GM12878 (cell line): Measurements from ENCODE around the gene PHRF1. TPM values are rescaled to one million over a fixed set of nuclear protein-coding genes. Genes with fewer than 3 reads are reported as not detected.

Experiments used
- ATAC-seq: fragments of 200-7000 bp; cut with Tn5 transposase; 3 replicates; pipeline ENCODE4 v1.9.1; 2020; ENCODE audit warnings: mild to moderate bottlenecking, moderate library complexity
- BruUV-seq: library from RNA; stranded (reverse); fragments of 400-500 nt; replicated peaks from 2 replicates; lab custom pipeline; 2021; lab: Mats Ljungman, UMichigan
- CTCF ChIA-PET: fragments of 300-600 bp; sonication (Branson Sonifier 250); formaldehyde crosslinking; extraction: SDS; loops from one replicate; lab custom pipeline; 2021; ENCODE audit warnings: inconsistent platforms; lab: Yijun Ruan, JAX
- POLR2A ChIA-PET: fragments of 350-600 bp; formaldehyde crosslinking; extraction: SDS; loops from one replicate; lab custom pipeline; 2021; ENCODE audit warnings: inconsistent platforms; lab: Charles Lee
- RAD21 ChIA-PET: fragments of 300-600 bp; sonication (Branson Sonifier 250); formaldehyde crosslinking; loops from one replicate; lab custom pipeline; 2023; ENCODE audit warnings: antibody characterized with exemption; ENCODE audit not compliant: unreplicated experiment; lab: Charles Lee
- SMC1A ChIA-PET: fragments of 300-600 bp; sonication (Branson Sonifier 250); formaldehyde crosslinking; loops from one replicate; lab custom pipeline; 2023; ENCODE audit not compliant: unreplicated experiment, uncharacterized antibody; lab: Charles Lee
- DNase-seq: peaks from one replicate; pipeline ENCODE4 v3.0.0-alpha.2; 2011; ENCODE audit warnings: low read depth, low spot score
- FAIRE-seq: peaks from 3 replicates; lab custom pipeline; 2011; peaks lifted over from hg19 to GRCh38; lab: Jason Lieb, UNC
- H2AFZ ChIP-seq: 2 replicates; pipeline ENCODE4 v1.6.0; 2011; ENCODE audit warnings: low read depth, low read length, control low read depth; ENCODE audit not compliant: control insufficient read depth
- H3K27ac ChIP-seq: 2 replicates; pipeline ENCODE4 v1.5.1; 2011; ENCODE audit warnings: control low read depth; ENCODE audit not compliant: control insufficient read depth, insufficient read depth
- H3K27me3 ChIP-seq, 2 experiments: replicated peaks in 1 of 2; 2 replicates each; pipeline versions ENCODE4 v1.6.0 to v1.6.1; 2011; ENCODE audit warnings: low read length in 1 of 2; ENCODE audit not compliant: control insufficient read depth in 2 of 2, insufficient read depth in 2 of 2
- H3K36me3 ChIP-seq, 2 experiments: 2 replicates each; pipeline ENCODE4 v1.5.1; 2011; ENCODE audit warnings: low read length in 1 of 2; ENCODE audit not compliant: control insufficient read depth in 2 of 2, insufficient read depth in 2 of 2
- H3K4me1 ChIP-seq: 2 replicates; pipeline ENCODE4 v1.6.1; 2011; ENCODE audit warnings: mild to moderate bottlenecking, low read length, moderate library complexity, mixed read lengths; ENCODE audit not compliant: control insufficient read depth, insufficient read depth
- H3K4me2 ChIP-seq: 2 replicates; pipeline ENCODE4 v1.6.0; 2011; ENCODE audit warnings: control low read depth; ENCODE audit not compliant: control insufficient read depth, insufficient read depth
- H3K4me3 ChIP-seq: fragments of 200-600 bp; sonication (generic); 2 replicates; pipeline ENCODE4 v1.5.1; 2016
- H3K79me2 ChIP-seq: 2 replicates; pipeline ENCODE4 v1.6.0; 2011; ENCODE audit warnings: low read length; ENCODE audit not compliant: control insufficient read depth, insufficient read depth
- H3K9ac ChIP-seq: 2 replicates; pipeline ENCODE4 v1.8.0; 2011; ENCODE audit warnings: low read length, control low read depth, mixed read lengths; ENCODE audit not compliant: control insufficient read depth, insufficient read depth
- H3K9me3 ChIP-seq: replicated peaks from 3 replicates; pipeline ENCODE4 v1.5.1; 2011; ENCODE audit warnings: mild to moderate bottlenecking, low read length; ENCODE audit not compliant: control insufficient read depth, insufficient read depth
- H4K20me1 ChIP-seq: 2 replicates; pipeline ENCODE4 v1.6.0; 2011; ENCODE audit not compliant: control insufficient read depth, insufficient read depth
- BHLHE40 ChIP-seq, 2 experiments: fragments of 450-650 bp in 1 of 2; IDR thresholded peaks; 2 replicates each; pipeline ENCODE4 v1.6.1; 2011 to 2017; ENCODE audit warnings: low read depth in 2 of 2, borderline replicate concordance in 1 of 2, improper control_type of control experiment in 1 of 2, low read length in 1 of 2, mild to moderate bottlenecking in 1 of 2
- CBFB ChIP-seq: IDR thresholded peaks from 2 replicates; pipeline ENCODE4 v1.6.1; 2016; ENCODE audit warnings: antibody characterized with exemption, low read depth
- CBX3 ChIP-seq: fragments of 200-600 bp; sonication (generic); IDR thresholded peaks from 2 replicates; pipeline ENCODE4 v1.6.1; 2016; ENCODE audit warnings: low read depth, borderline replicate concordance
- CREB1 ChIP-seq: IDR thresholded peaks from 2 replicates; pipeline ENCODE4 v1.6.1; 2012; ENCODE audit warnings: low read depth, mild to moderate bottlenecking, inconsistent platforms
- GABPA ChIP-seq: IDR thresholded peaks from 2 replicates; pipeline ENCODE4 v1.6.1; 2014; ENCODE audit warnings: antibody characterized with exemption, low read depth, mild to moderate bottlenecking, inconsistent platforms
- HDGF ChIP-seq: fragments of 450-650 bp; IDR thresholded peaks from 2 replicates; pipeline ENCODE4 v1.6.1; 2016; ENCODE audit warnings: antibody characterized with exemption
- LARP7 ChIP-seq: fragments of 450-650 bp; IDR thresholded peaks from 2 replicates; pipeline ENCODE4 v1.6.1; 2017; ENCODE audit warnings: mild to moderate bottlenecking
- MTA2 ChIP-seq: fragments of 450-650 bp; IDR thresholded peaks from 2 replicates; pipeline ENCODE4 v1.6.1; 2016; ENCODE audit warnings: low read depth, mild to moderate bottlenecking, moderate library complexity
- POLR2AphosphoS5 ChIP-seq: IDR thresholded peaks from 2 replicates; pipeline ENCODE4 v1.6.1; 2011; ENCODE audit warnings: mild to moderate bottlenecking, low read length, inconsistent platforms
- YBX1 ChIP-seq: fragments of 450-650 bp; IDR thresholded peaks from 2 replicates; pipeline ENCODE4 v1.6.1; 2016; ENCODE audit warnings: antibody characterized with exemption
- ZNF274 ChIP-seq: IDR thresholded peaks from one replicate; pipeline ENCODE4 v1.8.0; 2011; ENCODE audit not compliant: insufficient read length, insufficient read depth
- WGBS: methylation state at CpG from one replicate; pipeline ENCODE4 v1.1.6; 2016; ENCODE audit warnings: low lambda C conversion rate; ENCODE audit not compliant: insufficient replicate concordance, insufficient coverage; ENCODE audit errors: missing lambda C conversion rate; 5-methylcytosine and 5-hydroxymethylcytosine counted together
- in situ Hi-C: fragments of 300-500 bp; cut with MboI; formaldehyde crosslinking; loops from 9 replicates; pipeline ENCODE4 v1.14.3; 2018; ENCODE audit warnings: mixed read lengths
- intact Hi-C: fragments of 100-400 bp; cut with micrococcal nuclease; formaldehyde crosslinking; loops from one replicate; pipeline ENCODE4 v1.14.2; 2022; ENCODE audit not compliant: unreplicated experiment
- polyA plus RNA-seq, 11 experiments: library from polyadenylated mRNA; depleted of rRNA in 4 of 11; unstranded in 6 of 11; stranded (reverse) in 5 of 11; fragments of >200 nt; fragmentation: Nextera tagmentation in 4 of 11; fragmentation: Illumina TruSeq in 1 of 11; extraction: Ambion mirVana in 4 of 11; extraction: Trizol in 1 of 11; gene quantifications; 1 replicate in 1 of 11; 2 replicates in 10 of 11; pipeline versions ENCODE4 v1.2.1 to v1.2.3, GENCODE V29; 2011 to 2016; ENCODE audit warnings: inconsistent platforms in 2 of 11, missing spikeins in 2 of 11, low read depth in 1 of 11
- total RNA-seq, 4 experiments: library from RNA; depleted of rRNA in 3 of 4; stranded (reverse); fragments of >200 nt in 3 of 4; fragmentation: Illumina TruSeq in 1 of 4; extraction: Trizol in 1 of 4; gene quantifications; 2 replicates each; pipeline versions ENCODE4 v1.2.1 to v1.2.3, GENCODE V29; 2013 to 2021
- TF ChIP-seq, protein P1 (sequence below), 3 experiments: IDR thresholded peaks in 2 of 3; conservative IDR thresholded peaks in 1 of 3; 2 replicates each; pipeline ENCODE4 v1.5.1; 2011; ENCODE audit warnings: low read depth in 3 of 3, low read length in 3 of 3, mild to moderate bottlenecking in 3 of 3, control low read depth in 2 of 3, moderate library complexity in 2 of 3, inconsistent platforms in 1 of 3, mixed read lengths in 1 of 3; ENCODE audit not compliant: control insufficient read depth in 2 of 3, insufficient read depth in 1 of 3; ENCODE audit errors: extremely low read depth in 1 of 3
- TF ChIP-seq, protein P2 (sequence below): fragments of 450-650 bp; IDR thresholded peaks from 2 replicates; pipeline ENCODE4 v1.6.1; 2017; ENCODE audit warnings: mild to moderate bottlenecking
- TF ChIP-seq, protein P3 (sequence below): fragments of 450-650 bp; IDR thresholded peaks from 2 replicates; pipeline ENCODE4 v1.6.1; 2018; ENCODE audit warnings: mild to moderate bottlenecking, low read depth, moderate library complexity; ENCODE audit not compliant: partially characterized antibody
- TF ChIP-seq, protein P4 (sequence below): IDR thresholded peaks from 2 replicates; pipeline ENCODE4 v1.6.1; 2011; ENCODE audit warnings: borderline replicate concordance, low read depth, mild to moderate bottlenecking, moderate library complexity, mixed read lengths, low read length; ENCODE audit not compliant: insufficient read depth; ENCODE audit errors: extremely low read length

Gene PHRF1
- total and polyA plus RNA-seq, 10 of the 15 experiments (the other 5 are each of a cell fraction or from before 2014, with no cell fraction given) = 0.13 to 43.5 (median 15.1) TPM

DNA sequence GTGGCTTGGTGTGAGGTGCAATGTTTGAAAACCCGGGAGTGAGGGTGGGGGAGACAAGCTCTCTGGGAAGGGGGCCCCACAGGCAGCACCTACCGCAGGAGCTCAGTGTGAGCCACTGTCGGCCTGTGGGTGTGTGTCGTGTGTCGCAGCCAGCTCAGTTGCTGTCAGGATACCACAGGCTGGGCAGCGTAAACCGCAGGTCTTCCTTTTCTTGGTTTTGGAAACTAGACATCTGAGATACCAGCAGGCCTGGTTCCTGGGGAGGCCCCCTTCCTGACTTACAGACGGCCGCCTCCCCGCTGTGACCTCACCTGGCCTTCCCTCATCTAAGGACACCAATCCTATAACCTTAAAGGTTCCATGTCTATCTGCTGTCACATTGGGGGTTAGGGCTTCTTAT lies 20.1 kb downstream of the PHRF1 start:
- POLR2A ChIA-PET = interaction anchor here (0.5 kb wide), 1 partner anchor 20 kb away, joined by 3 read pairs; no protein-coding TSS in a partner anchor
- peaks cover 21 to 52% of the 10 kb centered on the region in 2 experiments; a peak in 3 of 4 replicates for H3K36me3 ChIP-seq
- TF ChIP-seq GABPA (no peak), POLR2AphosphoS5 (no peak), MTA2 (no peak), ZNF274 (no peak), CBFB (no peak), YBX1 (no peak), BHLHE40 (IDR thresholded peaks at IDR 0.05; ENCODE audit: borderline replicate concordance in 1 of 2, low read depth in 2 of 2, low read length in 1 of 2) (no peak), LARP7 (no peak), CBX3 (no peak), CREB1 (no peak), HDGF (no peak)
- TF ChIP-seq, protein P1, sequence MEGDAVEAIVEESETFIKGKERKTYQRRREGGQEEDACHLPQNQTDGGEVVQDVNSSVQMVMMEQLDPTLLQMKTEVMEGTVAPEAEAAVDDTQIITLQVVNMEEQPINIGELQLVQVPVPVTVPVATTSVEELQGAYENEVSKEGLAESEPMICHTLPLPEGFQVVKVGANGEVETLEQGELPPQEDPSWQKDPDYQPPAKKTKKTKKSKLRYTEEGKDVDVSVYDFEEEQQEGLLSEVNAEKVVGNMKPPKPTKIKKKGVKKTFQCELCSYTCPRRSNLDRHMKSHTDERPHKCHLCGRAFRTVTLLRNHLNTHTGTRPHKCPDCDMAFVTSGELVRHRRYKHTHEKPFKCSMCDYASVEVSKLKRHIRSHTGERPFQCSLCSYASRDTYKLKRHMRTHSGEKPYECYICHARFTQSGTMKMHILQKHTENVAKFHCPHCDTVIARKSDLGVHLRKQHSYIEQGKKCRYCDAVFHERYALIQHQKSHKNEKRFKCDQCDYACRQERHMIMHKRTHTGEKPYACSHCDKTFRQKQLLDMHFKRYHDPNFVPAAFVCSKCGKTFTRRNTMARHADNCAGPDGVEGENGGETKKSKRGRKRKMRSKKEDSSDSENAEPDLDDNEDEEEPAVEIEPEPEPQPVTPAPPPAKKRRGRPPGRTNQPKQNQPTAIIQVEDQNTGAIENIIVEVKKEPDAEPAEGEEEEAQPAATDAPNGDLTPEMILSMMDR (IDR thresholded peaks at IDR 0.05 in 2 of 3, conservative IDR thresholded peaks at IDR 0.05 in 1 of 3; ENCODE audit: control insufficient read depth in 2 of 3, extremely low read depth in 1 of 3, insufficient read depth in 1 of 3, low read depth in 3 of 3, low read length in 3 of 3) = no peak
- TF ChIP-seq, protein P2, sequence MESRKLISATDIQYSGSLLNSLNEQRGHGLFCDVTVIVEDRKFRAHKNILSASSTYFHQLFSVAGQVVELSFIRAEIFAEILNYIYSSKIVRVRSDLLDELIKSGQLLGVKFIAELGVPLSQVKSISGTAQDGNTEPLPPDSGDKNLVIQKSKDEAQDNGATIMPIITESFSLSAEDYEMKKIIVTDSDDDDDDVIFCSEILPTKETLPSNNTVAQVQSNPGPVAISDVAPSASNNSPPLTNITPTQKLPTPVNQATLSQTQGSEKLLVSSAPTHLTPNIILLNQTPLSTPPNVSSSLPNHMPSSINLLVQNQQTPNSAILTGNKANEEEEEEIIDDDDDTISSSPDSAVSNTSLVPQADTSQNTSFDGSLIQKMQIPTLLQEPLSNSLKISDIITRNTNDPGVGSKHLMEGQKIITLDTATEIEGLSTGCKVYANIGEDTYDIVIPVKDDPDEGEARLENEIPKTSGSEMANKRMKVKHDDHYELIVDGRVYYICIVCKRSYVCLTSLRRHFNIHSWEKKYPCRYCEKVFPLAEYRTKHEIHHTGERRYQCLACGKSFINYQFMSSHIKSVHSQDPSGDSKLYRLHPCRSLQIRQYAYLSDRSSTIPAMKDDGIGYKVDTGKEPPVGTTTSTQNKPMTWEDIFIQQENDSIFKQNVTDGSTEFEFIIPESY = no peak
- TF ChIP-seq, protein P3, sequence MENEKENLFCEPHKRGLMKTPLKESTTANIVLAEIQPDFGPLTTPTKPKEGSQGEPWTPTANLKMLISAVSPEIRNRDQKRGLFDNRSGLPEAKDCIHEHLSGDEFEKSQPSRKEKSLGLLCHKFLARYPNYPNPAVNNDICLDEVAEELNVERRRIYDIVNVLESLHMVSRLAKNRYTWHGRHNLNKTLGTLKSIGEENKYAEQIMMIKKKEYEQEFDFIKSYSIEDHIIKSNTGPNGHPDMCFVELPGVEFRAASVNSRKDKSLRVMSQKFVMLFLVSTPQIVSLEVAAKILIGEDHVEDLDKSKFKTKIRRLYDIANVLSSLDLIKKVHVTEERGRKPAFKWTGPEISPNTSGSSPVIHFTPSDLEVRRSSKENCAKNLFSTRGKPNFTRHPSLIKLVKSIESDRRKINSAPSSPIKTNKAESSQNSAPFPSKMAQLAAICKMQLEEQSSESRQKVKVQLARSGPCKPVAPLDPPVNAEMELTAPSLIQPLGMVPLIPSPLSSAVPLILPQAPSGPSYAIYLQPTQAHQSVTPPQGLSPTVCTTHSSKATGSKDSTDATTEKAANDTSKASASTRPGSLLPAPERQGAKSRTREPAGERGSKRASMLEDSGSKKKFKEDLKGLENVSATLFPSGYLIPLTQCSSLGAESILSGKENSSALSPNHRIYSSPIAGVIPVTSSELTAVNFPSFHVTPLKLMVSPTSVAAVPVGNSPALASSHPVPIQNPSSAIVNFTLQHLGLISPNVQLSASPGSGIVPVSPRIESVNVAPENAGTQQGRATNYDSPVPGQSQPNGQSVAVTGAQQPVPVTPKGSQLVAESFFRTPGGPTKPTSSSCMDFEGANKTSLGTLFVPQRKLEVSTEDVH = no peak
- TF ChIP-seq, protein P4, sequence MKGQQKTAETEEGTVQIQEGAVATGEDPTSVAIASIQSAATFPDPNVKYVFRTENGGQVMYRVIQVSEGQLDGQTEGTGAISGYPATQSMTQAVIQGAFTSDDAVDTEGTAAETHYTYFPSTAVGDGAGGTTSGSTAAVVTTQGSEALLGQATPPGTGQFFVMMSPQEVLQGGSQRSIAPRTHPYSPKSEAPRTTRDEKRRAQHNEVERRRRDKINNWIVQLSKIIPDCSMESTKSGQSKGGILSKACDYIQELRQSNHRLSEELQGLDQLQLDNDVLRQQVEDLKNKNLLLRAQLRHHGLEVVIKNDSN = no peak

More for the DNA sequence above, 20.1 kb downstream of the PHRF1 start:
- Histone ChIP-seq H3K79me2 (no peaks in the 10 kb centered on the region), H3K4me2 (no peak overlapping the region), H3K27me3 (no peaks in the 10 kb centered on the region), H2AFZ (no peak overlapping the region), H3K4me3 (no peak overlapping the region), H3K9me3 (no peaks in the 10 kb centered on the region), H3K9ac (no peak overlapping the region), H3K27ac (no peak overlapping the region), H3K4me1 (no peaks in the 10 kb centered on the region), H4K20me1 (no peaks in the 10 kb centered on the region; the same call in 1 of the 2 replicates)
- WGBS = 81% methylated on average over 10 of the region's 10 CpGs
- in situ Hi-C loops (no loop called here), intact Hi-C loops (no loop called here)
- DNase-seq (no peak), ATAC-seq (no peak), FAIRE-seq (no peak)
- SMC1A ChIA-PET = no interaction called here
- CTCF ChIA-PET = no interaction called here
- RAD21 ChIA-PET = no interaction called here
- no TSS peak for BruUV-seq
